Spleen (tissue), 11 donors: ENCODE results near the gene IL3. TPM values are rescaled to one million over a fixed set of nuclear protein-coding genes. Genes with fewer than 3 reads are reported as not detected.

ENCODE experiments used
- DNase-seq: peaks from one replicate; pipeline ENCODE4 v3.0.0-alpha.2; 2020
- H3K27ac ChIP-seq, 8 donors: fragments of 200-600 bp; sonication (generic) in 7 of 8; 1 replicate in 4 of 8; 2 replicates in 4 of 8; pipeline versions ENCODE4 v1.5.0 to v1.8.0; 2016 to 2021; ENCODE audit warnings: inconsistent platforms in 4 of 8, mild to moderate bottlenecking in 4 of 8, moderate library complexity in 1 of 8
- H3K27me3 ChIP-seq, 7 donors: fragments of 200-600 bp; sonication (generic) in 6 of 7; replicated peaks in 1 of 7; 1 replicate in 4 of 7; 2 replicates in 3 of 7; pipeline versions ENCODE4 v1.5.0 to v1.8.0; 2016 to 2021; ENCODE audit warnings: inconsistent platforms in 3 of 7, mild to moderate bottlenecking in 1 of 7
- H3K36me3 ChIP-seq, 6 donors: fragments of 200-600 bp; sonication (generic) in 5 of 6; 1 replicate in 4 of 6; 2 replicates in 2 of 6; pipeline versions ENCODE4 v1.5.0 to v1.8.0; 2016 to 2021; ENCODE audit warnings: inconsistent platforms in 2 of 6
- H3K4me1 ChIP-seq, 6 donors: fragments of 200-600 bp; sonication (generic) in 5 of 6; 1 replicate in 3 of 6; 2 replicates in 3 of 6; pipeline versions ENCODE4 v1.5.0 to v1.8.0; 2016 to 2021; ENCODE audit warnings: inconsistent platforms in 3 of 6
- H3K4me3 ChIP-seq, 8 donors: fragments of 200-600 bp; sonication (generic) in 7 of 8; 1 replicate in 4 of 8; 2 replicates in 4 of 8; pipeline versions ENCODE4 v1.5.0 to v1.8.0; 2016 to 2021; ENCODE audit warnings: inconsistent platforms in 4 of 8, mild to moderate bottlenecking in 4 of 8, moderate library complexity in 2 of 8
- H3K9me3 ChIP-seq, 8 donors: fragments of 200-600 bp; sonication (generic) in 7 of 8; 1 replicate in 4 of 8; 2 replicates in 4 of 8; pipeline versions ENCODE4 v1.5.0 to v1.8.0; 2016 to 2021; ENCODE audit warnings: inconsistent platforms in 4 of 8
- CTCF ChIP-seq, 11 experiments: fragments of 200-600 bp in 7 of 11; fragments of 450-650 bp in 4 of 11; sonication (generic) in 4 of 11; IDR thresholded peaks in 8 of 11; conservative IDR thresholded peaks in 3 of 11; 1 replicate in 7 of 11; 2 replicates in 4 of 11; pipeline versions ENCODE4 v1.4.0 to v1.8.0; 2016 to 2021; ENCODE audit warnings: antibody characterized with exemption in 11 of 11, inconsistent platforms in 4 of 11, mild to moderate bottlenecking in 1 of 11
- POLR2A ChIP-seq, 3 donors: fragments of 450-650 bp; IDR thresholded peaks; one replicate each; pipeline ENCODE4 v1.5.1; 2017; ENCODE audit warnings: antibody characterized with exemption in 3 of 3, mild to moderate bottlenecking in 1 of 3
- POLR2AphosphoS5 ChIP-seq, 3 donors: sonication (generic); formaldehyde crosslinking; IDR thresholded peaks; one replicate each; pipeline ENCODE4 v1.5.1; 2017; ENCODE audit warnings: antibody characterized with exemption in 3 of 3
- WGBS, 5 donors: extraction: QIAGEN DNeasy Blood & Tissue Kit in 3 of 5; methylation state at CpG; one replicate each; pipeline versions ENCODE4 v1.1.5 to v1.1.7; 2013 to 2018; 5-methylcytosine and 5-hydroxymethylcytosine counted together
- intact Hi-C: fragments of 100-400 bp; cut with DNase I; formaldehyde crosslinking; loops from one replicate; pipeline ENCODE4 v1.15.0; 2023; ENCODE audit warnings: low total_unique reads
- polyA plus RNA-seq, 3 donors: library from polyadenylated mRNA; stranded (reverse); fragments of 200-250 nt; gene quantifications; one replicate each; pipeline ENCODE4 v1.2.1, GENCODE V29; 2013
- total RNA-seq, 7 donors: library from RNA; depleted of rRNA in 3 of 7; stranded (reverse); fragments of >200 nt in 3 of 7; fragmentation: NEBNext Ultra II Directional in 4 of 7; extraction: Animal tissue kit (Norgen Biotek cat#: 25700) in 4 of 7; gene quantifications; one replicate each; pipeline versions ENCODE4 v1.1.0 to v1.2.1, GENCODE V29; 2016 to 2021
- donor health status: healthy with polysubstance abuse.
- donor health status: DM: no; HTN: no; CAD: no; lungs with moderate emphysema.
- donor health status: DM: no; HTN: no; CAD: no.
- donor health status: Bipolar disorder and iron deficiency.
- donor health status: healthy.
- donor health status: DM: no; HTN: no; CAD: no.
- donor health status: DM: yes; HTN: yes; CAD: no.

IL3 gene
- total and polyA plus RNA-seq, 10 donors, result not detected

DNA sequence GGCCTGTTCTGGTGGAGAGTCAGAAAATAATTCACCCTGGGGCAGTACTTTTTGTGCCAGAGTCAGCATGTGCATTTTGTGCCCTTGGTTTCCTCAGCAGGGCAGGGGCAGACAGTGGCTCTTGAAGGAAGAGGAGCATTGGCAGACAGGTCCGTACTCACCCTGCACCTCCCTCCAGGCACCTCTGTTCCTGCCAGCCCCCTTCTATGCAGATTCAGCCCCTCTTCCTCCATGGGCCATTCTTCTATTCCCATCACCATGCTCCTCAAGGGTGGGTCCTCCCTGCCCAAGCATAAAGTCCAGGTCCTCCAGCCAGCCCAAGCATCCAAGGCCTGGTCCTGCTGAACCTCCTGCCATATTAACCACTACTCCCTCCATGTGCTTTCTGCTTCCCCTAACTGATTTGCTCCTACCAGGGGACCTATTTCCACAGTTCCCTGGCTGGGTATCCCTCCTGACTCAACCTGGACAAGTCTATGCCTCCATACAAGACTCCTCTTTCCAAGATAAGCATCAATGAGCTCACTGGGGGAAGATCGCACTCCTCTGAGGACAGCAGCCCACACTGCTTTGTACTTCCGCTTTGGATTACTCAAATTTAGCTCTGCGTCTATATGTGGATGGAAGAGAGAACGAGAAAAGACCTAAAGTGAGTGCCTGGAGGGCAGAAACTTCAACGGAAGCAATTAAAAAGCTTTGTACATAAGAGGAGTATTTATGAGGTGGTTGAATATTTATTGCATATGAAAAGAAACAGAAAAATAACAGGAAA, 39.7 kb upstream of the IL3 start:
- DNase-seq, result peak; percentile 58
- intact Hi-C loops, result no loop called here

DNA sequence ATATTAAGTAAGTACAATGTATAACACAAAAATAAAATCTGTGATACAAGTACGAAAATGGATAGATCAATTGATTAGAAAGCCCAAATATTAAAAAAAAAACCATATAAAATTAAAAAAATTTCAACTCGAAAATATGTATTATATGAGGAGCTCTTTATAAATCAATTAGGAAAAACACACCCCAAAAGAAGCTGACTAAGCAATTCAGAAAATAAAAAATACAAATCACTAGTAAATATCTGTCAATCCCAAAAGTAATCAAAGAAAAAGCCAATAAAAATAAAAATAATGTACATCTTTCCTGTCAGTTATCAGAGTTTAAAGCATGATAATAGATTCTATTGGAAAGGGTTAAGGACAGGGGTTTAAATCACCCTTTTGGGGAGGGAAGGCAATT, 38.8 kb upstream of the IL3 start:
- TF ChIP-seq POLR2AphosphoS5 (IDR thresholded peaks at IDR 0.05), result no peak
- TF ChIP-seq CTCF (IDR thresholded peaks at IDR 0.05 in 8 of 11, conservative IDR thresholded peaks at IDR 0.05 in 3 of 11), result no peak
- no peak for TF ChIP-seq POLR2A (IDR thresholded peaks at IDR 0.05)
- no peak for DNase-seq
- H3K9me3 ChIP-seq, result no peaks in the 10 kb centered on the region
- H3K27ac ChIP-seq, result no peak overlapping the region
- intact Hi-C loops, result no loop called here
- WGBS, 5 donors, result 73 to 83% (median 77%) methylated on average over 2 of the region's 2 CpGs
- no peaks in the 10 kb centered on the region for H3K36me3 ChIP-seq
- H3K27me3 ChIP-seq, result peaks cover 0 to 17% (median 0%) of the 10 kb centered on the region in 7 donors
- no peak overlapping the region for H3K4me3 ChIP-seq
- H3K4me1 ChIP-seq, result peaks cover 0 to 32% (median 5%) of the 10 kb centered on the region in 6 donors

More for the DNA sequence above, 39.7 kb upstream of the IL3 start:
- peaks cover 0 to 25% (median 0%) of the 10 kb centered on the region in 7 donors for H3K27me3 ChIP-seq
- H3K27ac ChIP-seq, result peak overlapping the region in 2 of 8 donors; percentile 34 to 45
- TF ChIP-seq CTCF (IDR thresholded peaks at IDR 0.05 in 8 of 11, conservative IDR thresholded peaks at IDR 0.05 in 3 of 11), result no peak
- TF ChIP-seq POLR2AphosphoS5 (IDR thresholded peaks at IDR 0.05), result no peak
- TF ChIP-seq POLR2A (IDR thresholded peaks at IDR 0.05), result no peak
- 75 to 91% (median 79%) methylated on average over 6 of the region's 6 CpGs for WGBS, 5 donors
- no peaks in the 10 kb centered on the region for H3K9me3 ChIP-seq
- no peak overlapping the region for H3K4me3 ChIP-seq
- no peaks in the 10 kb centered on the region for H3K36me3 ChIP-seq
- H3K4me1 ChIP-seq, result peaks cover 0 to 28% (median 5%) of the 10 kb centered on the region in 6 donors

GRCh38 chr5:132022737-132023136, 37.7 kb upstream of the IL3 start:
- WGBS, 5 donors, result 74 to 91% (median 86%) methylated on average over 2 of the region's 2 CpGs

More at GRCh38 chr5:132022737-132023136, 37.7 kb upstream of the IL3 start:
- intact Hi-C loops, result no loop called here
- Histone ChIP-seq H3K9me3 (no peaks in the 10 kb centered on the region), H3K4me1 (peaks cover 0 to 35% (median 7%) of the 10 kb centered on the region in 6 donors), H3K4me3 (no peak overlapping the region), H3K27ac (no peak overlapping the region), H3K27me3 (peaks cover 0 to 13% (median 0%) of the 10 kb centered on the region in 7 donors), H3K36me3 (no peaks in the 10 kb centered on the region)
- no peak for DNase-seq
- TF ChIP-seq POLR2A (IDR thresholded peaks at IDR 0.05), result no peak
- no peak for TF ChIP-seq CTCF (IDR thresholded peaks at IDR 0.05 in 8 of 11, conservative IDR thresholded peaks at IDR 0.05 in 3 of 11)
- TF ChIP-seq POLR2AphosphoS5 (IDR thresholded peaks at IDR 0.05), result no peak
